GM18507 (cell line): ENCODE measurements around the gene ATP13A1.
"Not testable (repeated sequence)": the region's sequence is repeated elsewhere in the genome, so short reads cannot be mapped to it uniquely, and the experiment has no call there.

ENCODE experiments used
- DNase-seq: peaks from one replicate; pipeline ENCODE4 v3.0.0; 2011; ENCODE audit warnings: low read depth; ENCODE audit not compliant: insufficient read length; ENCODE audit errors: extremely low spot score
- FAIRE-seq: peaks from 2 replicates; lab custom pipeline; 2011; peaks lifted over from hg19 to GRCh38; lab: Jason Lieb, UNC

Gene ATP13A1

GRCh38 chr19:19668230-19669012 is 4.9 kb upstream of the ATP13A1 start, which contains the start of gene ZNF101:
Gene ZNF101, plus strand, starts transcription at chr19:19668839. Its CDS starts 125 bp downstream, at chr19:19668964.
- peak; percentile 96 for FAIRE-seq
- peak; percentile 80 for DNase-seq

DNA sequence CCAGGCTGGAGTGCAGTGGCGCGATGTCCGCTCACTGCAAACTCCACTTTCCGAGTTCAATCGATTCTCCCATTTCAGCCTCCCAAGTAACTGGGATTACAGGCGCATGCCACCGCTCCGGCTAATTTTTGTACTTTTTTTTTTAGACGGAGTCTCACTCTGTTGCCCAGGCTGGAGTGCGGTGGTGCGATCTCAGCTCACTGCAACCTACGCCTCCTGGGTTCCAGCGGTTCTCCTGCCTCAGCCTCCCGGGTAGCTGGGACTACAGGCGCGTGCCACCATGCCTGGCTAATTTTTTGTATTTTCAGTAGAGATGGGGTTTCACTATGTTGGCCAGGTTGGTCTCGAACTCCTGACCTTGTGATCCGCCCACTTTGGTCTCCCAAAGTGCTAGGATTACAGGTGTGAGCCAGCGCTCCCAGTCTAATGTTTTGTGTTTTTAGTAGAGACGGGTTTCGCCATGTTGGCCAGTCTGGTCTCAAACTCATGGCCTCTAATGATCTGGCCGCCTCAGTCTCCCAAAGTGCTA is 2.0 kb upstream of the ATP13A1 start:
- not testable (repeated sequence) for FAIRE-seq, DNase-seq

DNA sequence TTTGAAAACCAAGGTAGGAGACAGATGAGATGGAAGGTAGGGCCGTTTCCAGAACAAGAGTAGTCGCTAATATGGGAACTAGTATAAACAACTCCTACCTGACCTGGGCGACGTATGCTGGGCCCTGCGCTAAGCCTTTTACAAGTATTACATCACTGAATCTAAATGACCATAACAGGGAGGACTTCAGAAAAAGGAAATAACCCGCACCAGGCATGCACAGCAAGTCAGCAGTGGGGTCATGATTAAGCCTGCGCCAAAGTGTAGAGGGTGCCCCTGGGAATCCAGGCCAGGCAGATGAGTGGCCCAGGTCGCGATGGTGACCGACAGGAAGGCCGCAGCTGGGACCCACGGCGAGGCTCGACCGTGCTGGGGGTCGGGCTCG is 613 bp downstream of the ATP13A1 start:
- FAIRE-seq (no peak), DNase-seq (no peak)

GRCh38 chr19:19662344-19662743 is 1.1 kb downstream of the ATP13A1 start:
- DNase-seq (no peak), FAIRE-seq (no peak)

DNA sequence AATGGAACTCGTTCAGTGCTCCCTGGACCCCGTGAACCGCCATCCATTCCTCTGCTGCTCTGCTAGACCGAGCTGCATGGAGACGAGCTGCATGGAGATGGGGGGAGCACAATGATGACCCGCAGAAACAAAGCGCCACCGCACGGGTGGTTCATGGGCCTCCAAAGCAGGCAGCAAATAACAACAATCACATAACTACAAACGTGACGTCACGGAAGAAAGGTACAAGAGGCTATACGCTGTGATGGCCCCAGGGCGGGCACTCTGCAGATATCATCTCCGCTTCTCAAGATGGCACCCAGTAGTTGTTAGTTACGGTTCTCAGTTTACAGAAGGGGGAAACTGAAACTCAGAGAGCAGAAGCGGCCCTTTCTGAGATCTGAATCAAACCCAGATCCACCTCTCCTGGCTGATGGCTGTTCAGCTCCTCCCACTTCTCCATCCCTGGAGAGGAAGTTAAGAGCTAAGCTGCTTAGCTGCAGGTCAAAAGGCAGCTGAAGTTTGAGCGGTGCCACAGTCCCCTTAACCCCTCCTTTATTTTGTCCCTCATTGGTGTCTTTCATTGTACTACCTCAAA is 1.7 kb downstream of the ATP13A1 start:
- FAIRE-seq (peak; percentile 98), DNase-seq (no peak)

GRCh38 chr19:19661141-19661674 is 2.3 kb downstream of the ATP13A1 start:
- DNase-seq, result no peak
- FAIRE-seq, result no peak

GRCh38 chr19:19659646-19660245 is 3.7 kb downstream of the ATP13A1 start:
- no peak for FAIRE-seq
- no peak for DNase-seq

DNA sequence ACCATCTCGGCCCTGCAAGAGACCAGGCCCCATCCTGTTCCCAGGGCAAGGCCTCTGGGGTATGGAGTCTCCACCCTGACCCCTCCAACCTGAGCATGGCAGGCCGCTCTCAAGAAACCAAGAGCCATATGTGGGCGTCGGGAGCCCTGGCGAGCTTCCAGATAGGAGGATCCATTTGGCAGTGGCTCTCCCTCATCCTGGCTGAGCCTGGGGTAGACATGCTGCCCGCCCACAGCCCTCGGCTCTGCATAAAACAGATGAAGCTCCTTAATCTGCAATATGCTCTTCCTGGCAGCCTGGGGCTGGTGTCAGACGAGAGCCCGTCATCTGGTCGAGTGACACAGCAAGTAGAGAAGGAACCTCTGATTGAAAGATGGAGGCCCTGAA is 6.1 kb downstream of the ATP13A1 start:
- no peak for FAIRE-seq
- no peak for DNase-seq

DNA sequence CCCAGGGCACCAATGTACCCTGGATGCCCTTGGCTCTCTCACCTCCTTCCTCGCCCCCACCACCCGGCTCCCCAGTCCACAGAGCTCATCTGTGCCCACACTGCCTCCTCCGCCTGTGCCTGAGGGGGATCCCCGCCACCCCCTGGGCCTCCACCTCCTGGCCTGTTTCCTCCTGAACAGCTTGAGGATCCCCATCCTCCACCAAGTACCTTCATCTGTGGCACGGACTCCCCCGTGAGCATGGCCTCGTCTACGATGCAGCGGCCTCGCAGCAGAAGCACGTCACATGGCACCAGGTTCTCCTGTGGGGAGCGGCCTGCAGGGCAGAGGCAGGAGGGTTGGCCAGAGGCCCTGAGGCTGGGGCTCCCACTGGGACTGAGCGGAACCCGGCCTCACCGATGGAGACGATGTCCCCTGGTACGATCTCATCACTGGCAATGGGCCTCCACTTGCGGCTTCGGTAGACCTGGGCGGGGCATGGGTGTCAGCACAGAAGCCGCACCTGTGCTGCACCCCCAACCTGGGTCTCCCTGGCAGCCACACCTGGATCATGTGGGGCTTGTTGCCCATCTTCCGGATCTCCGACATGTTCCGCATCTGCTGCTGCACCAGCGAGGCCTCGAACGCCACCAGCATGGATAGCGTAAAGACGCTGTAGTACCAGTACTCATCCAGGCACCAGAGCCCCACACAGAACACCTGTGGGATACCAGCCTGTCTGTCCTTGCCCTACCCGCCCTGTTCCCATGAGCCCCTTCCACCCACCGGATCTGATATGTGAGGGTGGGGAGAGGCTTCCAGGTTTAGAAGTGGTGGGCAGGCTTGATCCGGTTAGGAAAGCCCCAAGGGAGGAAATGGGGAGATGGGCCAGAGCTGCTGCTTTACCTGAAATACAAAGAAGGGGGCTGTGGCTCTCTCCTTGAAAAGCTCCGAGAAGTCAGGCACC is 6.8 kb downstream of the ATP13A1 start:
- no peak for DNase-seq

DNA sequence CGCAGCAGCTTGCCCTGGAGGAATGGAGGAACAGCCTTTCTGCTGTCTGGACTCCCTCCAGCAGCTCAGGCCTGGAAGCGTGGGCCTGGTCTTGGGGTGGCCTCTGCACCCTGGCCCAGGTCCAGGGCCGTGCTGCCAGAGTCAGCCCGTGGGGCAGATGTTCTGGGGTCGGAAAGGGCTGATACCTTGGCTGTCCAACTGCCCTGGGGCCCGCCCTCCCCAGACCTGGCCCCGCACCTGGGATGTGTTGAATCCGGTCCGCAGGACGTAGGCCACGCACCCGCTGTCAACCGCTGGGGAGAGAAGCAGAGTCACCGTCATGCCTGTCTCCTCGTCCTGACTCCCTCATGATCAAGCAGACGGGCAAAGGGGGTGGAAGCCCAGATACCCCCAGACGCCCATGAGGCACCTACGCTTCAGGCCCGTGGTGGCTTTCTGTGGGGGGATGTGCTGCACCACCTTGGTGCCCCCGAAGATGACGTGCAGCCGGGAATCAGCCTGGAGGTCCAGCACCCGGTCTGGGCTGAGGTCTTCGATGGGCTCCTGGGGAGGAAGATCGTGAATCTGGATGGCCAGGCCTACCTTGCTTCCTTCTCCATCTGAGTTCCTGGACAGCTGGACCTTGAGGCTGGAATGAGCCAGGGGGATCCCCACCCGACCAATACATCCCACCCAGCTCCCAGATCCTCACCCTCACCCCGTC is 7.7 kb downstream of the ATP13A1 start:
- FAIRE-seq (no peak), DNase-seq (no peak)

More for the DNA sequence above, 6.8 kb downstream of the ATP13A1 start:
- no peak for FAIRE-seq

DNA sequence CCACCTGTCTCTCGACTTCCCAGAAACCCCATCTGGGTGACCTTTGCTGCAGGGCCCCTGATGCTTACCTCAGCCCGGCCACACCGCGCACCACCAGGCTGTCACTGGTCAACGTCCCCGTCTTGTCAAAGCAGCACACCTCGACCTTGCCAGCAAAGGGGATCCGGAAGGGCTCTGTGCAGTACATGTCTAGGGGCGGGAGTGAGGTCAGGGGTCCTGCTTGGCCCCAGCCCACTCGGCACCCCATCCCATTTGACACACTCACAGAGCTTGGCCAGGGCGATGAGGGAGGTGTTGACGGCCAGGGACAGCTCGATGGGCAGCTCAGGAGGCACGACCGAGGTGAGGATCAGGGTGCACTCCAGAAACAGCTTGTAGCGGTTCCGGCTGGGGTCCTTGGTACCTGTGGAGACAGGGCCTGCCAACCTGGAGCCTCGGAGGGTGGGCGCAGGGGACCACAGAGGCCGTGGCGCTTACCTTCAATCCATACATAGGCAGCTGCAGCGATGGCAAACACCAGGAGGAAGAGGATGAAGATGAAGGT is 8.4 kb downstream of the ATP13A1 start:
- no peak for DNase-seq
- no peak for FAIRE-seq

- FAIRE-seq, result no peak
- no peak for DNase-seq
Measured at GRCh38 chr19:19654441-19654840, 9.0 kb downstream of the ATP13A1 start.

DNA sequence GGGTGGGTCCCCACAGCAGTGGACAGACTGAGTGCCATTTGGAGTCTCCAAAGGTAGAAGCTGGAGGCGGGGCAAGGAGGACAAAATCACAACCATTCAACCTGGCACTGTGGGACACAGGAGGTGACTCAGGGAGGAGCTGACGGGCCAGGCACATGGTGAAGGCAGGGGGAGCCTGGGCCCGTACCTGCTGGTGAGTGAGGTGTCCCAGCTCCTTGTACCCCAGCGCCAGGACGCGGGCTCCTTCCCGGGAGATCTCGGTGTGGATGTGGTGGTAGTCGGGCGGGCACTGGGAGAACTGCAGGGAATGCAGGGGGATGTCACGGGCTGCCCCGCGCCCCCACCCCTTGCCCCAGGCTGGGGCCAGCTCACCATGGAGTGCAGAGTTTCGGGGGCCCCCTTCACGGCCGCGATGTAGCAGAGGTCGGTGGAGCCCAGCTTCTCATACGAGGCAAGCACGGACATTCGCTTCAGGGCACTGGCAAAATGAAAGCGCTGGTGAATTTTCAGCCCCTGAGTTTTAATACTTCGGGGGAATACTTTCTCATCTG is 9.8 kb downstream of the ATP13A1 start:
- no peak for DNase-seq
- FAIRE-seq, result no peak

GRCh38 chr19:19652482-19653295 is 10.8 kb downstream of the ATP13A1 start:
- FAIRE-seq (no peak), DNase-seq (no peak)

DNA sequence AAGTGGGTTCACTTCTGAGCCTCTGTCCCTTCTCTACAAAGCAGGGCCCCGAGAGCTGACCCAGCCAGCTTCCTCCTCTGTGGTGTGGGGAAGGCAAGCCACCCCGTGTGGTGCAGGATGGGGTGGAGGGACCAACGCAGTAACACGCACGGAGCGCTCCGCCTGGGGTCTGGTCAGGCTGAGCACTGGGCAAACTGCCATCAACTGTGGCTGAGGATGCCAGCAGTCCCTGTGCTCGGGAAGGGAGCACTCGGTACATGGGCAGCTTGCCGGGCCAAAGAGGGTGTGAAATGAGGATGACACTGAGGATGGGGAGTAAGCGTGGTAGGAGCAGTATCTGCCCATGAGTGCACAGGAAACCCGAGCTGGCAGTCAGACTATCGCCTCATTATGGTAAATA is 12.4 kb downstream of the ATP13A1 start:
- FAIRE-seq, result no peak
- DNase-seq, result no peak

GRCh38 chr19:19650331-19650730 is 13.1 kb downstream of the ATP13A1 start:
- FAIRE-seq (no peak), DNase-seq (no peak)

- FAIRE-seq, result no peak
- DNase-seq, result no peak
Measured at GRCh38 chr19:19649580-19649995, 13.9 kb downstream of the ATP13A1 start.
